Renal cortex interstitium (tissue), 11 donors: ENCODE data around the gene MAPK12. TPM values are rescaled to one million over a fixed set of nuclear protein-coding genes. Genes with fewer than 3 reads are reported as not detected.
"Not testable (repeated sequence)": the region's sequence is repeated elsewhere in the genome, so short reads cannot be mapped to it uniquely, and the experiment has no call there.

Experiments used
- DNase-seq, 11 donors: peaks; one replicate each; pipeline ENCODE4 v3.0.0-alpha.2; 2013; ENCODE audit warnings: low read depth in 9 of 11, low spot score in 4 of 11; ENCODE audit errors: extremely low read depth in 1 of 11
- polyA plus RNA-seq, 3 donors: library from polyadenylated mRNA; unstranded; fragments of 120-200 nt; gene quantifications; one replicate each; pipeline ENCODE4 v1.2.1, GENCODE V29; 2013; ENCODE audit not compliant: insufficient read length in 3 of 3

MAPK12 gene
- polyA plus RNA-seq, 3 donors, result 11.5 to 18.9 (median 17.5) TPM

DNA sequence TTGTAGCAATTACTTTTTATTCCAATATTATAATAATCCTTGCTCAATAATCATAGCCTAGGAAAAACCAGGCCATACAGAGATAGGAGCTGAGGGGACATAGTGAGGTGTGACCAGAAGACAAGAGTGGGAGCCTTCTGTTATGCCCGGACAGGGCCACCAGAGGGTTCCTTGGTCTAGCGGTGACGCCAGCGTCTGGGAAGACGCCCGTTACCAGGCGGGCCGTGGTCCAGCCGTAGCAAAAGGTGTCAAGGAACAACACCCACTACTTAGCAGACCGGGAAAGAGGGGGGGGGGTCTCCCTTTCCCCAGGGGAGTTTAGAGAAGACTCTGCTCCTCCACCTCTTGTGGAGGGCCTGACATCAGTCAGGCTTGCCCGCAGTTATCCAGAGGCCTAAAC is 11.9 kb upstream of the MAPK12 start:
- DNase-seq, result not testable (repeated sequence)

GRCh38 chr22:50272044-50272802 is 10.7 kb upstream of the MAPK12 start:
- DNase-seq, result no peak

GRCh38 chr22:50271519-50271970 is 10.1 kb upstream of the MAPK12 start:
- DNase-seq, result no peak

DNA sequence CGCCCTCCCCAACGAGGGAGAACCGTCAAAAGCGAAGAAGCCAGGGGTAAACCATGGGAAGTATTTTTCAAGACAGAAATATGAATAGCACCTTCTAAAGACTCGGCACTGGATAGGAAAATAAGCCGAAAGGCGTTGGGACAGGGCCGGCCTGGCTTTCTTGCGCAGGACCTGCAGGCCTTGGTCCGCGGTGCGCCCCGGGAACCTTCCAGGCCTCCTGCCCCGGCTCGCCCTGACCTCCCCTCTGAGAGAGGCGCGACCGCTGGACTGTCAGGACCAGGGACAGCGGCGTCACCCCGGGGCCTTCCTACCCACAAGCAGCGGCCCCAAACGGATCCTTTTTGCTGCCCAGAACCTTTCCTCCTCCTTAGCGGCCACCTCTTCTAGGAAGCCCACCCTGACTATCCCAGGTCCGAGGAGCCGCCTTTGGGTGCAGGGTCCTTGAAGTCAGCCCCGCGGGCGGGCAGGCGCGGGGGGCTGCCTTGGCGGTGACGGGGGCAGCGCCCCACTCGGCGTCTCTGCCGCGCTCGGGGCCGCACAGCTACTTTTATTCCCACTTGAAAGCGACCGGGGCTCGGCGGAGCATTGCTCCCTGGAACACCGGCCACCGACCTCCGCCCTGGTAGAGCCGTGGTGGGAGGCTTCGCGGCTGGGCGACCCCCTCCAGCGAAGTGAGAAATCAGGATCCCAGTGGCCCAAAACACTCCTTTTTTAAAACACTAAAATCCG is 9.3 kb upstream of the MAPK12 start:
- no peak for DNase-seq

GRCh38 chr22:50269970-50270665 is 8.6 kb upstream of the MAPK12 start, which contains the start of gene MAPK11:
Gene MAPK11 (minus strand): TSS chr22:50270380. CDS start chr22:50270292, 88 bp downstream.
- DNase-seq, result no peak

DNA sequence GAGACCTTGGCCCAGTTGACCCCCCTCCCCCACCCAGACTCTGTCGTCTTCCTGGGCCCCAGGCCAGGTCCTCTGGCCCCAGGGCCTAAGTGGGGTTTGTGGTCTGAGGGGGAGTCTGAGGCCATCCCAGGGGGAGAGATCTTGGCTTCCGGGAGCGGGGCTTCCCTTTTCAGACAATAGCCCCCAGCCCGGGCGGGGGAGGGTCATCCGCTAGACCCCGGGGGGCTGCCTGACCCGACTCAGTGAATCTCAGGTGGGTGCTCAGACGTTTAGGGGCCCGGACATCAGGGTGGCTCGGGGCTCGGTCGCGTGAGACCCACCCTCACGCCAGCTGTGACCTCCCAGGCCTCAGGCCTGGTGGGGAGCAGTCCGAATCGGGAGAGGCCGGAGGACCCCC is 8.1 kb upstream of the MAPK12 start:
- no peak for DNase-seq

DNA sequence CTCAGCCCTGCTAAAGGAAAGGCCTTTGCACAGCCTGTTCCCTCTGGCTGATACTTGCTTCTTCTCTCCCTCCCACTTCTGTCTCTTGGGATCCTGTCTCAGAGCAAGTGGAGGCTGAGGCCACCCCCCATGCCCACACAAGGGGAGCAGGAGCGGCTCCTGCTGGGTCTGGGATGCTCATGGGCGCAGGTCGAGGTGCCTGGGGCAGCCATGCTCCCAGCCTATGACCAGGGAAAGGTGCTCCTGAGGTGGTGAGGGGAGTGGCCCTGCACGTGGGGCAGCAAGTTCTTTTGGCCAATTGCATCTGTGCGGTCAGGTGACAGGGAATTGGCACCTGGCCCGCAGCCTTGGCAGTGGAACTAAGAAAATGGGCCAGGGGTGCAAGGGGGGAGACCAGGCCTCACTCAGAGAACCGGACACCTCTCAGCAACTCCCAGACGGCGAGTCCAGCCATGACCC is 7.2 kb upstream of the MAPK12 start:
- no peak for DNase-seq

GRCh38 chr22:50267591-50268390 is 6.3 kb upstream of the MAPK12 start:
- no peak for DNase-seq

DNA sequence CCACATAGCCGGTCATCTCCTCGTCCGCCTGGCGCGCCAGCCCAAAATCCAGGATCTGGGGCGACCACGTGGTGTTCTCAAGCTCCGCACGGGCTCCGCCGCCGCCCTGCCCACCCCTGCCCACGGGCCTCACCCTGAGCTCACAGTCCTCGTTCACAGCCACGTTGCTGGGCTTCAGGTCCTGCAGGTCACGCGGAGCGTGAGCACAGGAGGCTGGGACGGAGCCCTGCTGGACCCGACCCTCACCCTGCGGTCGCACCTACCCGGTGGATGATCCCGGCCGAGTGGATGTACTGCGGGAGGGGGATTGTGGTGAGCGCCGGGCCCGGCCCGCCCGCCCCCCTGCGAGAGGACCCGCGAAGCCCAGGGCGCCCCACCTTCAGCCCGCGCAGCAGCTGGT is 5.5 kb upstream of the MAPK12 start:
- no peak for DNase-seq

- DNase-seq, result no peak
Observed at GRCh38 chr22:50264946-50265669, 3.6 kb upstream of the MAPK12 start.

- DNase-seq, result no peak
Observed at GRCh38 chr22:50264104-50264745, 2.7 kb upstream of the MAPK12 start.

DNA sequence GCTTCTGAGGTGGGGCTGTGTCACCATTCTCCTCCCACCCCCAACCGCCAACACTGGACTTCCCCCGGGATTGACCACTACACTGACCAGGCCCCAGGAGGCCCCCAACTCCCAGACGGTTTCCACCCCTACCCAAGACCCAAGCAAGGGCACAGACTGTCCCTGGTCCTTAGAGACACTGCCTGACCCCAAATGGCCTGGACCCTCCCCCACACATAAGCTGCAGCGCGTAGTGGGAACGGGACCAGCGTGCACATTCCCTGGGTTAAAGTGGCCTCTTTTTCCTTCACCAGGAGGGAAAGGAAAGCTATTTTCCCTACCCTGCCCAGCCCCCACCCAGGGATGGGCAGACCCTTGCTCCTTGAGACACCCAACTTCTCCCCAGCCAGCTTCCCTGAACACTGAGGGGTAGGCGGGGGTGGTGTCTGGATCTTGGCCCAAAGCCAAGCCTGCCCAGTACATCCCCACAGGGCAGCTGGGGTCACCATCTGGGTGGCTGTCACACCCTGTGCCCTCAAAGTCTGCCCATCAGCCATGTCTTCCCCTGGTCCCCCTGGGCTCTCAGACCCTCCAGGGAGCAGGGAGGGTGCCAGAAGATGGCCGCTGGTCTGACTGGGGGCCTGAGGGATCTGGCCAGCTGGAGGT is 1.6 kb upstream of the MAPK12 start:
- DNase-seq, result no peak

GRCh38 chr22:50262460-50262911 is 1.0 kb upstream of the MAPK12 start:
- no peak for DNase-seq

DNA sequence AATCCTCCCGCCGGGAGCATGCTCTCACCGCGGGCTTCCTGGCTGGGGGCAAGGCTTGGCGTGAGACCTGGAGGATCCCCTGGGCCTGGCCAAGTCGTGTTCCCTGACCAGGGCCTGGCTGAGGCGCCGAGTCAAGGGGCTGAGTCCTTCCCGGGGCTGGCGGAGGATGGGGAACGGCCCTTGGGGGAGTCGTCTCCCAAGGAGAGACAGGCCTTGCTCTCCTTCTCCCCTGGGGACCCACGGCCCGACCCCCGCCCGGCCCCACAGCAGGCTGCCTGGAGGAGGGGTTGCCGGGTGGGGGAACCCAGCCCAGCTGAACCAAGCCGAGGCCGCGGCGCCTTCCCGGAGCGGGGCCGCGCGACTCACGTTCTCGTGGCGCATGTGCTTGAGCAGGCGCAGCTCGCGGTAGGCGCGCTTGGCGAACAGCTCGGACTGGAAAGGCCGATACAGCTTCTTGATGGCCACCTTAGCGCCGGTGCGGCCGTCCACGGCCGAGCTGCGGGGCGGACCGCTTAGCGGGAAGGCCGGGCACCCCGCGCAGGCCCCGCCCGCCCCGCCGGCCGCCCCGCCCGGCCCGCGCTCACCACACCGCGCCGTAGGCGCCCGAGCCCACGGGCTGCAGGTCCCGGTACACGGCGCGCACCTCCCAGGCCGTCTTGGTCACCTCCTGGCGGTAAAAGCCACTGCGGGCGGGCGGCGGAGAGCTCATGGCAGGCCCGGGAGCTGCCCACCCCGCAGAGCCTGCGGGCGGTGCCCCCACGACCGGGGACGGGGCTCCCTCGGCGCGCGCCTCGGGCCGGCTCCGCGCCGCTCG is 475 bp downstream of the MAPK12 start:
- DNase-seq, result no peak

- no peak for DNase-seq
Observed at GRCh38 chr22:50260434-50260800, 1.1 kb downstream of the MAPK12 start.

DNA sequence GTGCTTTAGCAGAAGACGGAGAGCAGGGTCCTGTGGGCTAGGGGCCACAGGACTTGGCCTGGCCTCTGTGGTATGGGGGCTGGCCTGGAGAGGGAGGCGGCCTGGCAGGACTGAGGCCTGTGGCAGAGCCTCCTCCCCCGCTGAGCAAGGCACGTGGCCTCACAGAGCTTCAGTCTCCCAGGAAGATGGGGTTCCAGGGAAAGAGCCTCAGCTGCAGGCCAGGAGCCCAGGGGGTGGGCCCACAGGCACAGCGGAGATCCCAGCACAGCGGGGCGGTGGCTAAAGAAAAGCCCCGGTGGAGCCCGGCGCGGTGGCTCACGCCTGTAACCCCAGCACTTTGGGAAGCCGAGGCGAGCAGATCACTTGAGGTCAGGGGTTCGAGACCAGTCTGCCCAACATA is 2.2 kb downstream of the MAPK12 start:
- no peak for DNase-seq
